Mesenchymal stem cell (in vitro differentiated cells and primary cell): Measurements from ENCODE around the gene RFX8.

Source experiments
- DNase-seq: peaks from one replicate; pipeline ENCODE4 v3.0.0-alpha.2; 2013
- H2AFZ ChIP-seq: one replicate; pipeline ENCODE4 v1.6.1; 2013; ENCODE audit warnings: low read depth, mild to moderate bottlenecking, control low read depth, inconsistent platforms, low read length, moderate library complexity
- H2AK5ac ChIP-seq: 2 replicates; pipeline ENCODE4 v1.6.1; 2013; ENCODE audit warnings: low read length, moderate library complexity, mild to moderate bottlenecking, inconsistent platforms; ENCODE audit not compliant: severe bottlenecking
- H2BK120ac ChIP-seq: one replicate; pipeline ENCODE4 v1.6.1; 2013; ENCODE audit warnings: low read depth, mild to moderate bottlenecking, inconsistent platforms, low read length, moderate library complexity
- H2BK12ac ChIP-seq, 2 experiments: one replicate each; pipeline ENCODE4 v1.6.1; 2013; ENCODE audit warnings: inconsistent platforms in 2 of 2, low read length in 2 of 2, mild to moderate bottlenecking in 2 of 2, moderate library complexity in 2 of 2, control low read depth in 1 of 2
- H2BK15ac ChIP-seq: one replicate; pipeline ENCODE4 v1.6.1; 2013; ENCODE audit warnings: mild to moderate bottlenecking, low read depth, inconsistent platforms; ENCODE audit not compliant: poor library complexity, severe bottlenecking
- H2BK5ac ChIP-seq: 2 replicates; pipeline ENCODE4 v1.6.1; 2013; ENCODE audit warnings: low read depth, mild to moderate bottlenecking, low read length, control low read depth, inconsistent platforms; ENCODE audit not compliant: poor library complexity, severe bottlenecking
- H3K14ac ChIP-seq, 2 experiments: one replicate each; pipeline ENCODE4 v1.6.1; 2013; ENCODE audit warnings: inconsistent platforms in 2 of 2, low read length in 2 of 2, control low read depth in 1 of 2, mild to moderate bottlenecking in 1 of 2, moderate library complexity in 1 of 2
- H3K18ac ChIP-seq, 2 experiments: one replicate each; pipeline ENCODE4 v1.6.1; 2013; ENCODE audit warnings: inconsistent platforms in 2 of 2, low read length in 2 of 2, control low read depth in 1 of 2, low read depth in 1 of 2, mild to moderate bottlenecking in 1 of 2
- H3K23ac ChIP-seq, 2 experiments: one replicate each; pipeline ENCODE4 v1.6.1; 2013; ENCODE audit warnings: inconsistent platforms in 2 of 2, low read length in 2 of 2, mild to moderate bottlenecking in 2 of 2, moderate library complexity in 2 of 2, control low read depth in 1 of 2
- H3K27ac ChIP-seq: 2 replicates; pipeline ENCODE4 v1.5.1; 2013; ENCODE audit warnings: mild to moderate bottlenecking, moderate library complexity, low read length, control low read depth, inconsistent platforms; ENCODE audit not compliant: poor library complexity, severe bottlenecking
- H3K27me3 ChIP-seq, 2 experiments: 2 replicates each; pipeline versions ENCODE4 v1.6.1 to v1.7.0; 2013; ENCODE audit warnings: low read length in 2 of 2, mild to moderate bottlenecking in 2 of 2, moderate library complexity in 2 of 2, control low read depth in 1 of 2, inconsistent platforms in 1 of 2; ENCODE audit not compliant: control insufficient read depth in 1 of 2, insufficient read depth in 1 of 2
- H3K36me3 ChIP-seq, 2 experiments: 2 replicates each; pipeline versions ENCODE4 v1.6.1 to v1.7.0; 2013; ENCODE audit warnings: low read length in 2 of 2, control low read depth in 1 of 2, inconsistent platforms in 1 of 2, low read depth in 1 of 2, mild to moderate bottlenecking in 1 of 2; ENCODE audit not compliant: insufficient read depth in 2 of 2, control insufficient read depth in 1 of 2
- H3K4ac ChIP-seq, 2 experiments: one replicate each; pipeline ENCODE4 v1.6.1; 2013; ENCODE audit warnings: inconsistent platforms in 2 of 2, low read length in 2 of 2, mild to moderate bottlenecking in 2 of 2, moderate library complexity in 2 of 2, control low read depth in 1 of 2, low read depth in 1 of 2
- H3K4me1 ChIP-seq: 2 replicates; pipeline ENCODE4 v1.6.1; 2013; ENCODE audit warnings: low read depth, low read length, control low read depth; ENCODE audit not compliant: control insufficient read depth, insufficient read depth
- H3K4me2 ChIP-seq: 2 replicates; pipeline ENCODE4 v1.6.1; 2013; ENCODE audit warnings: low read length, mild to moderate bottlenecking, inconsistent platforms; ENCODE audit not compliant: poor library complexity, severe bottlenecking
- H3K4me3 ChIP-seq, 2 experiments: 2 replicates each; pipeline versions ENCODE4 v1.5.1 to v1.7.0; 2013; ENCODE audit warnings: low read length in 2 of 2, mild to moderate bottlenecking in 2 of 2, control low read depth in 1 of 2, low read depth in 1 of 2; ENCODE audit not compliant: insufficient read depth in 1 of 2
- H3K79me1 ChIP-seq: replicated peaks from 2 replicates; pipeline ENCODE4 v1.6.1; 2013; ENCODE audit warnings: mild to moderate bottlenecking, control low read depth, low read length, inconsistent platforms; ENCODE audit not compliant: poor library complexity, severe bottlenecking
- H3K9ac ChIP-seq: 2 replicates; pipeline ENCODE4 v1.7.0; 2013; ENCODE audit warnings: mild to moderate bottlenecking, low read length, moderate library complexity
- H3K9me3 ChIP-seq: 2 replicates; pipeline ENCODE4 v1.7.0; 2013; ENCODE audit warnings: mild to moderate bottlenecking, low read length; ENCODE audit not compliant: control insufficient read depth
- H4K8ac ChIP-seq: one replicate; pipeline ENCODE4 v1.6.1; 2013; ENCODE audit warnings: inconsistent platforms, mild to moderate bottlenecking, low read length, moderate library complexity
- H4K91ac ChIP-seq: one replicate; pipeline ENCODE4 v1.6.1; 2013; ENCODE audit warnings: mild to moderate bottlenecking, low read length, inconsistent platforms
- WGBS: methylation state at CpG from one replicate; pipeline ENCODE4 v1.1.7; 2013; ENCODE audit warnings: mixed read lengths; 5-methylcytosine and 5-hydroxymethylcytosine counted together

The RFX8 gene

GRCh38 chr2:101410114-101410513, 64.8 kb downstream of the RFX8 start:
- peaks cover 0 to 30% of the 10 kb centered on the region in 2 experiments for H3K27me3 ChIP-seq
- H2AFZ ChIP-seq = no peak overlapping the region
- DNase-seq = no peak
- no peak overlapping the region for H3K4me2 ChIP-seq
- H3K14ac ChIP-seq = peak overlapping the region in 1 of 2 experiments; percentile 94
- no peak overlapping the region for H2BK5ac ChIP-seq
- 89% methylated on average over 5 of the region's 5 CpGs for WGBS
- no peak overlapping the region for H2BK15ac ChIP-seq
- no peaks in the 10 kb centered on the region for H3K9me3 ChIP-seq
- H2BK120ac ChIP-seq = no peak overlapping the region
- no peak overlapping the region for H3K27ac ChIP-seq
- no peak overlapping the region for H4K8ac ChIP-seq
- H3K18ac ChIP-seq = peak overlapping the region in 1 of 2 experiments; percentile 4
- no peak overlapping the region for H2BK12ac ChIP-seq
- no peak overlapping the region for H3K4ac ChIP-seq
- H3K36me3 ChIP-seq = peaks cover 0 to 78% of the 10 kb centered on the region in 2 experiments
- peaks cover 2% of the 10 kb centered on the region for H3K4me1 ChIP-seq
- no peaks in the 10 kb centered on the region for H3K79me1 ChIP-seq
- no peak overlapping the region for H3K9ac ChIP-seq
- no peak overlapping the region for H3K23ac ChIP-seq
- H4K91ac ChIP-seq = no peak overlapping the region
- H2AK5ac ChIP-seq = no peak overlapping the region
- H3K4me3 ChIP-seq = no peak overlapping the region

GRCh38 chr2:101409699-101410098, 65.2 kb downstream of the RFX8 start:
- Histone ChIP-seq H3K79me1 (no peaks in the 10 kb centered on the region), H3K27ac (no peak overlapping the region), H4K91ac (no peak overlapping the region), H2AFZ (no peak overlapping the region), H2BK5ac (no peak overlapping the region), H3K9me3 (no peaks in the 10 kb centered on the region), H2BK15ac (no peak overlapping the region), H3K4me2 (no peak overlapping the region), H2BK120ac (no peak overlapping the region), H3K27me3 (peaks cover 0 to 33% of the 10 kb centered on the region in 2 experiments), H3K9ac (no peak overlapping the region), H3K23ac (no peak overlapping the region), H3K4me3 (no peak overlapping the region), H3K14ac (no peak overlapping the region), H2BK12ac (no peak overlapping the region), H3K36me3 (peaks cover 0 to 78% of the 10 kb centered on the region in 2 experiments), H3K18ac (no peak overlapping the region), H2AK5ac (no peak overlapping the region), H4K8ac (no peak overlapping the region), H3K4ac (no peak overlapping the region), H3K4me1 (peaks cover 2% of the 10 kb centered on the region)
- 82% methylated on average over 5 of the region's 5 CpGs for WGBS
- no peak for DNase-seq

- Histone ChIP-seq H2BK5ac (no peak overlapping the region), H3K9me3 (no peaks in the 10 kb centered on the region), H3K4ac (no peak overlapping the region), H2BK15ac (no peak overlapping the region), H4K8ac (no peak overlapping the region), H3K27me3 (peaks cover 0 to 35% of the 10 kb centered on the region in 2 experiments), H3K36me3 (peaks cover 0 to 81% of the 10 kb centered on the region in 2 experiments), H3K23ac (no peak overlapping the region), H3K79me1 (no peaks in the 10 kb centered on the region), H3K9ac (no peak overlapping the region), H3K4me2 (no peak overlapping the region), H4K91ac (no peak overlapping the region), H3K27ac (no peak overlapping the region), H3K4me1 (peaks cover 2% of the 10 kb centered on the region), H3K14ac (no peak overlapping the region), H2BK120ac (no peak overlapping the region), H2BK12ac (no peak overlapping the region), H3K4me3 (no peak overlapping the region), H2AFZ (no peak overlapping the region), H3K18ac (no peak overlapping the region), H2AK5ac (no peak overlapping the region)
- no peak for DNase-seq
- WGBS = 86% methylated on average over 6 of the region's 6 CpGs
These were observed 66.0 kb downstream of the RFX8 start for GRCh38 chr2:101408925-101409324.

GRCh38 chr2:101405351-101405899, 69.5 kb downstream of the RFX8 start:
- Histone ChIP-seq H3K4me3 (no peak overlapping the region), H3K23ac (no peak overlapping the region), H3K18ac (no peak overlapping the region), H3K4me2 (no peak overlapping the region), H3K14ac (no peak overlapping the region), H3K4me1 (peaks cover 7% of the 10 kb centered on the region), H4K91ac (no peak overlapping the region), H3K27me3 (peaks cover 0 to 21% of the 10 kb centered on the region in 2 experiments), H3K9ac (no peak overlapping the region), H2AK5ac (no peak overlapping the region), H2BK15ac (no peak overlapping the region), H2BK5ac (no peak overlapping the region), H2BK120ac (no peak overlapping the region), H2BK12ac (no peak overlapping the region), H3K9me3 (no peaks in the 10 kb centered on the region), H3K79me1 (no peaks in the 10 kb centered on the region), H3K27ac (no peak overlapping the region), H4K8ac (no peak overlapping the region), H2AFZ (no peak overlapping the region), H3K36me3 (peaks cover 0 to 81% of the 10 kb centered on the region in 2 experiments), H3K4ac (no peak overlapping the region)
- 95% methylated on average over 1 of the region's 7 CpGs for WGBS
- DNase-seq = no peak
